Upper lobe of left lung (tissue), 4 donors: ENCODE results near the gene TTC39A.

Experiments used
- CTCF ChIP-seq, 6 experiments: fragments of 450-650 bp in 4 of 6; fragments of 200-600 bp in 2 of 6; sonication (generic) in 2 of 6; IDR thresholded peaks; one replicate each; pipeline ENCODE4 v1.5.1; 2016 to 2019; ENCODE audit warnings: antibody characterized with exemption in 6 of 6
- POLR2AphosphoS5 ChIP-seq, 2 donors: sonication (generic); formaldehyde crosslinking; IDR thresholded peaks; one replicate each; pipeline ENCODE4 v1.5.1; 2017; ENCODE audit warnings: antibody characterized with exemption in 2 of 2

GRCh38 chr1:51336711-51337110, 6.3 kb upstream of the TTC39A start:
- TF ChIP-seq CTCF (IDR thresholded peaks at IDR 0.05) (no peak), POLR2AphosphoS5 (IDR thresholded peaks at IDR 0.05) (no peak)
